Measurements from ENCODE around the gene N4BP2L1. TPM values are rescaled to one million over a fixed set of nuclear protein-coding genes. Genes with fewer than 3 reads are reported as not detected.

Gene N4BP2L1
- total RNA-seq, 4 donors from 2014 or later: 2.2 to 23.6 (median 10.6) TPM

- WGBS, 2 donors: 90 to 92% methylated on average over 4 of the region's 4 CpGs
- no peaks in the 10 kb centered on the region for H3K9me3 ChIP-seq
- no peak for DNase-seq
- peaks cover 0 to 2% (median 0%) of the 10 kb centered on the region in 3 donors for H3K4me1 ChIP-seq
- no peak overlapping the region for H3K4me3 ChIP-seq
- intact Hi-C loops (cut with DNase I): no loop called here
- TF ChIP-seq POLR2A (IDR thresholded peaks at IDR 0.05) (no peak), CTCF (IDR thresholded peaks at IDR 0.05) (no peak)
- H3K27ac ChIP-seq: no peak overlapping the region
- H3K27me3 ChIP-seq: no peaks in the 10 kb centered on the region
- peaks cover 0 to 65% (median 0%) of the 10 kb centered on the region in 3 donors for H3K36me3 ChIP-seq
Measured at GRCh38 chr13:32403108-32403507, 24.8 kb downstream of the N4BP2L1 start.

DNA sequence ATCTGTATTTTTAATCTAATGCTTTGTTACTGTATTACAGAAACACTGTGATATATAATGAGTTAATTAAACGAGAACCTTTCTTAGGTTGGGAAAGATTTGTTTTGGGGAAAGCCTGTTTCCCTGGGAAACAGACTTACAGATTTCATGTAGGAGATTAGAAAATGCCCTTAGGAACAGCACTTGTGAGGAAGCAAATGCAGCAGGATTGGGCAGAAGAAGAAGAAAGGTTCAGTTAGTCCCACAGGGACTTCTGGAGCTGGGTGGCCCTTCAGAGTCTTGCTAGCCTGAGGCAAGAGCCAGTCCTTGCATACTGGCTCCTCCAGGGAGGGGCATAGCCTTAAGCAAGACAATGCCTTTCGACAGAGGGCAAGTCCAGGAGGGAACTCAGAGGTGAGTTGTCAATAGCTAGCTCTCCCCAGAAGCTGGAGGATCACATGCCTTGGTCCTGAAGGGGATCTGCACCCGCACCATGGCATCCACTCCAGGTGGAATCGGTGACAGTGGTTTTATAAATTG is 36.8 kb downstream of the N4BP2L1 start:
- DNase-seq: no peak
- Histone ChIP-seq H3K27ac (no peak overlapping the region), H3K27me3 (no peaks in the 10 kb centered on the region), H3K9me3 (no peaks in the 10 kb centered on the region), H3K4me1 (peaks cover 0 to 17% (median 3%) of the 10 kb centered on the region in 3 donors), H3K4me3 (no peak overlapping the region), H3K36me3 (no peaks in the 10 kb centered on the region)
- TF ChIP-seq CTCF (IDR thresholded peaks at IDR 0.05) (no peak), POLR2A (IDR thresholded peaks at IDR 0.05) (no peak)
- intact Hi-C loops (cut with DNase I): no loop called here
- WGBS, 2 donors: 35 to 47% methylated on average over 4 of the region's 4 CpGs

DNA sequence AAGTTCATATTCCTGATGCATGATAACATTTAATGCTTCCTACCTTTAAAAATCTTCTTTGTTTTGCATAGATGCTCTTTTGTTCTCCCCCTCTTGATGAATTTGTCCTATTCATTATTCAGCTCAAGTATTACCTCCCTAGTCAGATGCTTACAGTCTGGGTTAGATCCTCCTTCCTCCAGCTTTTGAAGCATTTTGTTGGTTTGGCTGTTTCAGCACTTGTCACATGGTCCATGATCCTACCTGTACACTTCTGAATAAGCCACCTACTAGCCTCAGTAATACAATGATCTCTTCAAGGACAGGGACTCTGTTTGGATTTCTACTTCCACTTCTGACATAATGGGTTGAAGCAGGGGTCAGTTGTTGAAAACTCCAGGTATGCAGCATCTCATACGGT is 37.4 kb downstream of the N4BP2L1 start:
- no peaks in the 10 kb centered on the region for H3K27me3 ChIP-seq
- H3K4me3 ChIP-seq: no peak overlapping the region
- TF ChIP-seq POLR2A (IDR thresholded peaks at IDR 0.05): no peak
- no peak for TF ChIP-seq CTCF (IDR thresholded peaks at IDR 0.05)
- H3K9me3 ChIP-seq: no peaks in the 10 kb centered on the region
- H3K4me1 ChIP-seq: peaks cover 0 to 17% (median 3%) of the 10 kb centered on the region in 3 donors
- H3K27ac ChIP-seq: no peak overlapping the region
- 43 to 57% methylated on average over 1 of the region's 1 CpG for WGBS, 2 donors
- no peaks in the 10 kb centered on the region for H3K36me3 ChIP-seq
- no peak for DNase-seq
- intact Hi-C loops (cut with DNase I): no loop called here

- no peak overlapping the region for H3K27ac ChIP-seq
- no peak for DNase-seq
- TF ChIP-seq CTCF (IDR thresholded peaks at IDR 0.05) (no peak), POLR2A (IDR thresholded peaks at IDR 0.05) (no peak)
- no peaks in the 10 kb centered on the region for H3K27me3 ChIP-seq
- peaks cover 0 to 17% (median 3%) of the 10 kb centered on the region in 3 donors for H3K4me1 ChIP-seq
- H3K36me3 ChIP-seq: no peaks in the 10 kb centered on the region
- intact Hi-C loops (cut with DNase I): no loop called here
- H3K4me3 ChIP-seq: no peak overlapping the region
- no peaks in the 10 kb centered on the region for H3K9me3 ChIP-seq
- 27 to 35% methylated on average over 4 of the region's 4 CpGs for WGBS, 2 donors
Measured at GRCh38 chr13:32390048-32390447, 37.9 kb downstream of the N4BP2L1 start.

- Histone ChIP-seq H3K9me3 (no peaks in the 10 kb centered on the region), H3K27me3 (no peaks in the 10 kb centered on the region), H3K4me3 (no peak overlapping the region), H3K36me3 (no peaks in the 10 kb centered on the region), H3K4me1 (peaks cover 0 to 5% (median 2%) of the 10 kb centered on the region in 3 donors), H3K27ac (no peak overlapping the region)
- TF ChIP-seq CTCF (IDR thresholded peaks at IDR 0.05): no peak
- TF ChIP-seq POLR2A (IDR thresholded peaks at IDR 0.05): no peak
- intact Hi-C loops (cut with DNase I): no loop called here
- no peak for DNase-seq
Measured at GRCh38 chr13:32385410-32385809, 42.5 kb downstream of the N4BP2L1 start.
